Fibroblast of lung (primary cell): ENCODE results near the gene ATP11A.

ENCODE experiments used
- CTCF ChIP-seq, 2 donors: IDR thresholded peaks in 1 of 2; conservative IDR thresholded peaks in 1 of 2; 1 replicate in 1 of 2; 2 replicates in 1 of 2; pipeline ENCODE4 v1.5.1; 2011 to 2012; ENCODE audit warnings: low read length in 2 of 2, control low read depth in 1 of 2, inconsistent platforms in 1 of 2, low read depth in 1 of 2, mild to moderate bottlenecking in 1 of 2
- EZH2 ChIP-seq: IDR thresholded peaks from 2 replicates; pipeline ENCODE4 v1.5.1; 2012; ENCODE audit warnings: low read length, control low read depth, mild to moderate bottlenecking; ENCODE audit errors: missing control alignments

DNA sequence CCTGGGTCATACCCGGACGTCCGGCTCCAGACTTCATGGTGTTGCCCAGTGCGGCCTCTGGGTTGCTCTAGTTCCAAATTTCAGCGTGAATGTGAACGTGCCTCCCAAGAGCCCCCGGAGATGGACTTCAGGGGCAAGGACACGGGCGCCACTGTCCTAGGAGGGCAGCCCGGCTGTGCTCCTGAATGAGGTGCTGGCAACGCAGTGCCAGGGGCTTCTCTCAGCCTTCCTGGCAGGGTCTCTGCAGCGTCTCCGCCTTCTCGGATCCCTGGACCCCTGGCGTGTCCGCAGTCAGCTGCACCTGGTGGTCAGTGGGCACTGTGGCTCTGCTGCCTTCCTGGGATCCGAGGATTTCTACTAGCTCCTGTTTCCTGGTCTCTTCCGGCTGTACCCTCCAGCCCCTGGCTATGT is 177.5 kb downstream of the ATP11A start:
- TF ChIP-seq CTCF (conservative IDR thresholded peaks at IDR 0.05 in 1 of 2, IDR thresholded peaks at IDR 0.05 in 1 of 2; ENCODE audit: low read depth in 1 of 2, low read length in 2 of 2) = no peak
- no peak for TF ChIP-seq EZH2
